Lower leg skin (tissue), 3 donors: Measurements from ENCODE around the gene ZNF771.

Experiments
- CTCF ChIP-seq, 3 donors: fragments of 450-650 bp; IDR thresholded peaks; one replicate each; pipeline ENCODE4 v1.5.1; 2016; ENCODE audit warnings: antibody characterized with exemption in 3 of 3, mild to moderate bottlenecking in 3 of 3, moderate library complexity in 2 of 3
- POLR2A ChIP-seq, 2 donors: fragments of 450-650 bp; IDR thresholded peaks; one replicate each; pipeline ENCODE4 v1.6.1; 2016 to 2017; ENCODE audit warnings: antibody characterized with exemption in 2 of 2, mild to moderate bottlenecking in 1 of 2, moderate library complexity in 1 of 2

DNA sequence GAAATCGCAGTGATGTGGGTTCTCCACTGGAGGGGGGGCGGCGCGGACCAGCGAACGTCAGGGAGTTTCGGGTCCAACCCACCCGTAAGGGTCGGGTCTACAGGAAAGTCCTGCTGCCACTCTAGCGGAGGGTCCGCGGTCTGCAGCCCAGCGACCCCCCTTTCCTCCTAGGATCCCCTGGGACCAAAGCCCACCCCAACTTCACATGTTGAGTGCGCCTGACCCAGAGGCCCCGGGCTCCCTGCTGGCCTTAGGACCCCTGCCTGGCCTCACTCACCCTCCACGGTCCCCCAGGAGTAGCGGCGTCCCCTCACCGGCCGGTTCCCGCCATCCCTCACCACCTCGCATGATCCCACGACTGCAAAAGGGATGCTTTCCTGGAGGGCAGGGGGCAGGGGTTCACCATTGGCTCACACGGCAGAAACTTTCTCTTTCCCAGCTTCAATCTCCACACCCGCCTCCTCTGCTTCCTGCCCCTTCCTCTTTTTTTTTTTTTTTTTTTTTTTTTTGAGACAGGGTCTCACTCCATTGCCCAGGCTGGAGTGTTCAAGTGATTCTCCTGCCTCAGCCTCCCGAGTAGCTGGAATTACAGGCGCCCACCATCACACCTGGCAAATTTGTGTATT, 28.1 kb upstream of the ZNF771 start:
- TF ChIP-seq CTCF (IDR thresholded peaks at IDR 0.05), result no peak
- no peak for TF ChIP-seq POLR2A (IDR thresholded peaks at IDR 0.05)
